Muscle of leg (tissue), 16 donors: ENCODE measurements around the gene SLC50A1. TPM values are rescaled to one million over a fixed set of nuclear protein-coding genes. Genes with fewer than 3 reads are reported as not detected.
A peak's percentile ranks its signal among the peaks of the same experiment; 100 is the strongest.

Source experiments
- DNase-seq: peaks from one replicate; pipeline ENCODE4 v3.0.0; 2013
- H3K27ac ChIP-seq: one replicate; pipeline ENCODE4 v1.5.1; 2013; ENCODE audit warnings: mild to moderate bottlenecking, low read length, control low read depth
- H3K27me3 ChIP-seq: one replicate; pipeline ENCODE4 v1.6.1; 2013; ENCODE audit warnings: low read length; ENCODE audit not compliant: control insufficient read depth, insufficient read depth
- H3K36me3 ChIP-seq: one replicate; pipeline ENCODE4 v1.6.1; 2013; ENCODE audit warnings: low read length; ENCODE audit not compliant: control insufficient read depth, insufficient read depth
- H3K4me1 ChIP-seq: one replicate; pipeline ENCODE4 v1.6.1; 2013; ENCODE audit warnings: low read length; ENCODE audit not compliant: control insufficient read depth, insufficient read depth
- H3K4me3 ChIP-seq: one replicate; pipeline ENCODE4 v1.5.1; 2013; ENCODE audit warnings: low read length, control low read depth
- H3K9me3 ChIP-seq: replicated peaks from 2 replicates; pipeline ENCODE4 v1.6.1; 2013; ENCODE audit warnings: low read depth, low read length; ENCODE audit not compliant: control insufficient read depth
- WGBS: methylation state at CpG from one replicate; pipeline ENCODE4 v1.1.5; 2013; ENCODE audit warnings: missing lambda C conversion rate; ENCODE audit not compliant: insufficient coverage; 5-methylcytosine and 5-hydroxymethylcytosine counted together
- long read RNA-seq, 11 donors: transcript quantifications; one replicate each; lab custom pipeline, GENCODE V29; 2026
- polyA plus RNA-seq, 8 donors: library from polyadenylated mRNA; unstranded; fragments of 120-200 nt; gene quantifications; one replicate each; pipeline versions ENCODE4 v1.2.1 to v1.2.3, GENCODE V29; 2013; ENCODE audit warnings: inconsistent platforms in 1 of 8, low replicate concordance in 1 of 8; ENCODE audit not compliant: insufficient read length in 8 of 8, insufficient read depth in 1 of 8
- total RNA-seq: library from RNA; stranded (reverse); fragments of 120-200 nt; gene quantifications from one replicate; pipeline ENCODE4 v1.2.4, GENCODE V29; 2013

Gene SLC50A1
- total RNA-seq (18.6 TPM), polyA plus RNA-seq (10 to 100 TPM; 18.6 to 26.2 (median 21.4) TPM)
- long read RNA-seq, donor 1, partial matches to known transcripts: 0 of 1 reads
- long read RNA-seq, donor 1, other reads (novel, unspliced or antisense): 0 of 1 reads
- long read RNA-seq, donor 2, partial matches to known transcripts: 0 of 1 reads
- long read RNA-seq, donor 2, other reads (novel, unspliced or antisense): 0 of 1 reads
- long read RNA-seq, donor 3, partial matches to known transcripts: 0 of 11 reads
- long read RNA-seq, donor 3, other reads (novel, unspliced or antisense): 0 of 11 reads
- long read RNA-seq, donor 4, partial matches to known transcripts: 0 of 1 reads
- long read RNA-seq, donor 4, other reads (novel, unspliced or antisense): 0 of 1 reads
- long read RNA-seq, donor 5, partial matches to known transcripts: 0 of 7 reads
- long read RNA-seq, donor 5, other reads (novel, unspliced or antisense): 0 of 7 reads
- long read RNA-seq, donor 6, transcript SLC50A1-202 (5 exons, 1,218 nt): major isoform, 5 of 9 reads
- long read RNA-seq, donor 6, partial matches to known transcripts: 0 of 9 reads
- long read RNA-seq, donor 6, other reads (novel, unspliced or antisense): 0 of 9 reads
- long read RNA-seq, donor 7, partial matches to known transcripts: 0 of 4 reads
- long read RNA-seq, donor 7, other reads (novel, unspliced or antisense): 0 of 4 reads
- long read RNA-seq, donor 8, partial matches to known transcripts: 7 of 7 reads
- long read RNA-seq, donor 8, other reads (novel, unspliced or antisense): 0 of 7 reads
- long read RNA-seq, donor 9, partial matches to known transcripts: 0 of 3 reads
- long read RNA-seq, donor 9, other reads (novel, unspliced or antisense): 0 of 3 reads
- long read RNA-seq, donor 10, partial matches to known transcripts: 6 of 10 reads
- long read RNA-seq, donor 10, other reads (novel, unspliced or antisense): 0 of 10 reads
- long read RNA-seq, donor 11, partial matches to known transcripts: 0 of 5 reads
- long read RNA-seq, donor 11, other reads (novel, unspliced or antisense): 0 of 5 reads

GRCh38 chr1:155135415-155136028 lies at the start of gene SLC50A1:
TSS of gene SLC50A1 (plus strand) at chr1:155135852. CDS start at chr1:155135912, 60 bp downstream.
- WGBS: under 1% methylated on average over 52 of the region's 52 CpGs
- H3K4me1 ChIP-seq: peaks cover 34% of the 10 kb centered on the region

GRCh38 chr1:155086128-155086741 lies 49.4 kb upstream of the SLC50A1 start:
- Histone ChIP-seq H3K36me3 (no peaks in the 10 kb centered on the region), H3K4me1 (peaks cover 44% of the 10 kb centered on the region), H3K27me3 (peaks cover 34% of the 10 kb centered on the region), H3K4me3 (no peak overlapping the region), H3K9me3 (no peaks in the 10 kb centered on the region), H3K27ac (no peak overlapping the region)
- DNase-seq: no peak
- 5% methylated on average over 15 of the region's 24 CpGs for WGBS

More at GRCh38 chr1:155135415-155136028, at the start of gene SLC50A1:
- H3K27me3 ChIP-seq: peaks cover 2% of the 10 kb centered on the region
- peak; percentile 97 for DNase-seq
- no peaks in the 10 kb centered on the region for H3K9me3 ChIP-seq
- H3K36me3 ChIP-seq: peaks cover 27% of the 10 kb centered on the region
- peak within 1 kb of the TSS; percentile 97 for H3K4me3 ChIP-seq
- H3K27ac ChIP-seq: peak within 1 kb of the TSS; percentile 100

- H3K9me3 ChIP-seq: no peaks in the 10 kb centered on the region
- DNase-seq: no peak
- H3K4me3 ChIP-seq: no peak overlapping the region
- no peaks in the 10 kb centered on the region for H3K36me3 ChIP-seq
- 66% methylated on average over 4 of the region's 8 CpGs for WGBS
- H3K27me3 ChIP-seq: peaks cover 30% of the 10 kb centered on the region
- H3K27ac ChIP-seq: no peak overlapping the region
- H3K4me1 ChIP-seq: peaks cover 43% of the 10 kb centered on the region
Measured at GRCh38 chr1:155086856-155087535, 48.7 kb upstream of the SLC50A1 start.

- Histone ChIP-seq H3K27me3 (peaks cover 8% of the 10 kb centered on the region), H3K4me3 (no peak overlapping the region), H3K4me1 (peaks cover 23% of the 10 kb centered on the region), H3K9me3 (no peaks in the 10 kb centered on the region), H3K27ac (no peak overlapping the region), H3K36me3 (no peaks in the 10 kb centered on the region)
- peak; percentile 77 for DNase-seq
- 48% methylated on average over 7 of the region's 29 CpGs for WGBS
Measured at GRCh38 chr1:155091071-155092051, 44.3 kb upstream of the SLC50A1 start.

GRCh38 chr1:155092131-155092530 lies 43.5 kb upstream of the SLC50A1 start:
- H3K4me1 ChIP-seq: peaks cover 20% of the 10 kb centered on the region
- no peak overlapping the region for H3K4me3 ChIP-seq
- DNase-seq: no peak
- H3K27ac ChIP-seq: no peak overlapping the region
- 62% methylated on average over 5 of the region's 6 CpGs for WGBS
- no peaks in the 10 kb centered on the region for H3K9me3 ChIP-seq
- H3K36me3 ChIP-seq: no peaks in the 10 kb centered on the region
- peaks cover 9% of the 10 kb centered on the region for H3K27me3 ChIP-seq

GRCh38 chr1:155092641-155093040 lies 43.0 kb upstream of the SLC50A1 start:
- Histone ChIP-seq H3K9me3 (no peaks in the 10 kb centered on the region), H3K36me3 (no peaks in the 10 kb centered on the region), H3K4me1 (peaks cover 20% of the 10 kb centered on the region), H3K27me3 (peaks cover 11% of the 10 kb centered on the region), H3K27ac (no peak overlapping the region), H3K4me3 (no peak overlapping the region)
- WGBS: 93% methylated on average over 6 of the region's 12 CpGs
- no peak for DNase-seq

- peaks cover 13% of the 10 kb centered on the region for H3K27me3 ChIP-seq
- H3K36me3 ChIP-seq: no peaks in the 10 kb centered on the region
- WGBS: 9% methylated on average over 6 of the region's 13 CpGs
- peak overlapping the region; percentile 18 for H3K27ac ChIP-seq
- no peak overlapping the region for H3K4me3 ChIP-seq
- H3K4me1 ChIP-seq: peaks cover 20% of the 10 kb centered on the region
- DNase-seq: peak; percentile 89
- H3K9me3 ChIP-seq: no peaks in the 10 kb centered on the region
Measured at GRCh38 chr1:155093911-155094621, 41.6 kb upstream of the SLC50A1 start.

- Histone ChIP-seq H3K27ac (no peak overlapping the region), H3K36me3 (no peaks in the 10 kb centered on the region), H3K27me3 (peaks cover 13% of the 10 kb centered on the region), H3K4me3 (no peak overlapping the region), H3K4me1 (peaks cover 20% of the 10 kb centered on the region), H3K9me3 (no peaks in the 10 kb centered on the region)
- no peak for DNase-seq
- 59% methylated on average over 2 of the region's 2 CpGs for WGBS
Measured at GRCh38 chr1:155094622-155094948, 41.1 kb upstream of the SLC50A1 start.
